Tibial nerve (tissue), 3 donors: ENCODE measurements around the gene LSS.

ENCODE experiments used
- CTCF ChIP-seq, 5 experiments: fragments of 200-600 bp in 3 of 5; fragments of 450-650 bp in 2 of 5; sonication (generic) in 3 of 5; IDR thresholded peaks; one replicate each; pipeline ENCODE4 v1.5.1; 2016 to 2019; ENCODE audit warnings: antibody characterized with exemption in 5 of 5, mild to moderate bottlenecking in 3 of 5, moderate library complexity in 2 of 5
- POLR2A ChIP-seq, 2 donors: fragments of 450-650 bp; IDR thresholded peaks; one replicate each; pipeline ENCODE4 v1.6.1; 2017; ENCODE audit warnings: antibody characterized with exemption in 2 of 2, mild to moderate bottlenecking in 2 of 2, moderate library complexity in 2 of 2

- TF ChIP-seq CTCF (IDR thresholded peaks at IDR 0.05) (no peak), POLR2A (IDR thresholded peaks at IDR 0.05) (no peak)
Measured at GRCh38 chr21:46157987-46158451, 70.6 kb downstream of the LSS start.
